Hepatocyte (in vitro differentiated cells): ENCODE measurements around the gene SDHA. TPM values are rescaled to one million over a fixed set of nuclear protein-coding genes. Genes with fewer than 3 reads are reported as not detected.

ENCODE experiments used
- DNase-seq: peaks from one replicate; pipeline ENCODE4 v3.0.0-alpha.2; 2016; ENCODE audit warnings: low spot score
- H2AFZ ChIP-seq: fragments of 200-600 bp; sonication (generic); 2 replicates; pipeline ENCODE4 v1.6.0; 2016; ENCODE audit warnings: antibody characterized with exemption, mild to moderate bottlenecking
- H3K27ac ChIP-seq: fragments of 200-600 bp; sonication (generic); 2 replicates; pipeline ENCODE4 v1.5.1; 2016; ENCODE audit warnings: mild to moderate bottlenecking
- H3K27me3 ChIP-seq: fragments of 200-600 bp; sonication (generic); 2 replicates; pipeline ENCODE4 v1.6.1; 2016
- H3K36me3 ChIP-seq: fragments of 200-600 bp; sonication (generic); replicated peaks from 2 replicates; pipeline ENCODE4 v1.5.1; 2016; ENCODE audit warnings: low read depth; ENCODE audit not compliant: insufficient read depth
- H3K4me1 ChIP-seq: fragments of 200-600 bp; sonication (generic); 2 replicates; pipeline ENCODE4 v1.5.1; 2016; ENCODE audit warnings: mild to moderate bottlenecking, moderate library complexity; ENCODE audit not compliant: insufficient read depth
- H3K4me2 ChIP-seq: fragments of 200-600 bp; sonication (generic); 2 replicates; pipeline ENCODE4 v1.6.0; 2016
- H3K4me3 ChIP-seq: fragments of 200-600 bp; sonication (generic); 2 replicates; pipeline ENCODE4 v1.5.1; 2016; ENCODE audit warnings: mild to moderate bottlenecking
- H3K79me2 ChIP-seq: fragments of 200-600 bp; sonication (generic); 2 replicates; pipeline ENCODE4 v1.6.0; 2017; ENCODE audit warnings: mild to moderate bottlenecking
- H3K9me2 ChIP-seq: fragments of 200-600 bp; sonication (generic); replicated peaks from 2 replicates; pipeline ENCODE4 v1.6.0; 2017; ENCODE audit warnings: mild to moderate bottlenecking; ENCODE audit not compliant: insufficient read depth
- H3K9me3 ChIP-seq: fragments of 200-600 bp; sonication (generic); 2 replicates; pipeline ENCODE4 v1.5.1; 2016; ENCODE audit warnings: low read depth, mild to moderate bottlenecking
- H4K20me1 ChIP-seq: fragments of 200-600 bp; sonication (generic); 2 replicates; pipeline ENCODE4 v1.6.0; 2016; ENCODE audit warnings: mild to moderate bottlenecking; ENCODE audit not compliant: insufficient read depth, poor library complexity, severe bottlenecking
- EZH2 ChIP-seq: fragments of 200-600 bp; sonication (generic); IDR thresholded peaks from 2 replicates; pipeline ENCODE4 v1.6.1; 2016; ENCODE audit warnings: antibody characterized with exemption, mild to moderate bottlenecking, borderline replicate concordance
- EZH2phosphoT487 ChIP-seq: fragments of 200-600 bp; sonication (generic); IDR thresholded peaks from one replicate; pipeline ENCODE4 v1.6.1; 2018; ENCODE audit warnings: antibody characterized with exemption, mild to moderate bottlenecking, low read depth, moderate library complexity; ENCODE audit not compliant: unreplicated experiment, severe bottlenecking
- WGBS: methylation state at CpG from one replicate; pipeline ENCODE4 v1.1.6; 2016; ENCODE audit warnings: low lambda C conversion rate; ENCODE audit errors: missing lambda C conversion rate; 5-methylcytosine and 5-hydroxymethylcytosine counted together
- polyA plus RNA-seq: library from polyadenylated mRNA; unstranded; fragments of >200 nt; fragmentation: Nextera tagmentation; extraction: Ambion mirVana; gene quantifications from 2 replicates; pipeline ENCODE4 v1.2.1, GENCODE V29; 2016
- total RNA-seq: library from RNA; depleted of rRNA; stranded (reverse); fragments of >200 nt; gene quantifications from 2 replicates; pipeline ENCODE4 v1.2.3, GENCODE V29; 2014
- TF ChIP-seq, protein P1 (sequence below): fragments of 200-600 bp; sonication (generic); IDR thresholded peaks from 2 replicates; pipeline ENCODE4 v1.5.1; 2016; ENCODE audit warnings: antibody characterized with exemption, mild to moderate bottlenecking; ENCODE audit not compliant: poor library complexity

SDHA gene
- total and polyA plus RNA-seq, 2 experiments from 2014 or later = 102 to 159 TPM

DNA sequence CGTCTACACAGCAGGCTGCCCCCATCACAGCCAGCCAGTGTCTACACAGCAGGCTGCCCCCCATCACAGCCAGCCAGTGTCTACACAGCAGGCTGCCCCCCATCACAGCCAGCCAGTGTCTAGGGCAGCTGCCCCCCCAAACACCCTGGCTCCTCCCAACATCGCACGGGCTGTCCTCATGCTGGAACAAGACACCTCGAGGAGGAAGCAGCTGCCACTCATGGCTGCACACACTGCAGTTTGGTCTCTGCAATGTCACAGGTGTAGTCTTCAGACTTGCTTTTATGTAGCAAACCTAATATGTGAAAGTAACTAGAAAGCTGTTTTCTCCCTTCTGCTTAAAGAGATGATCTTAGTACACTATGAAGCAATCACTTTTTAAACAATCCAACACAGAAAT lies 17.1 kb upstream of the SDHA start:
- WGBS = 81% methylated on average over 3 of the region's 4 CpGs
- TF ChIP-seq EZH2phosphoT487 (no peak), EZH2 (no peak)
- TF ChIP-seq, protein P1, sequence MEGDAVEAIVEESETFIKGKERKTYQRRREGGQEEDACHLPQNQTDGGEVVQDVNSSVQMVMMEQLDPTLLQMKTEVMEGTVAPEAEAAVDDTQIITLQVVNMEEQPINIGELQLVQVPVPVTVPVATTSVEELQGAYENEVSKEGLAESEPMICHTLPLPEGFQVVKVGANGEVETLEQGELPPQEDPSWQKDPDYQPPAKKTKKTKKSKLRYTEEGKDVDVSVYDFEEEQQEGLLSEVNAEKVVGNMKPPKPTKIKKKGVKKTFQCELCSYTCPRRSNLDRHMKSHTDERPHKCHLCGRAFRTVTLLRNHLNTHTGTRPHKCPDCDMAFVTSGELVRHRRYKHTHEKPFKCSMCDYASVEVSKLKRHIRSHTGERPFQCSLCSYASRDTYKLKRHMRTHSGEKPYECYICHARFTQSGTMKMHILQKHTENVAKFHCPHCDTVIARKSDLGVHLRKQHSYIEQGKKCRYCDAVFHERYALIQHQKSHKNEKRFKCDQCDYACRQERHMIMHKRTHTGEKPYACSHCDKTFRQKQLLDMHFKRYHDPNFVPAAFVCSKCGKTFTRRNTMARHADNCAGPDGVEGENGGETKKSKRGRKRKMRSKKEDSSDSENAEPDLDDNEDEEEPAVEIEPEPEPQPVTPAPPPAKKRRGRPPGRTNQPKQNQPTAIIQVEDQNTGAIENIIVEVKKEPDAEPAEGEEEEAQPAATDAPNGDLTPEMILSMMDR = no peak

DNA sequence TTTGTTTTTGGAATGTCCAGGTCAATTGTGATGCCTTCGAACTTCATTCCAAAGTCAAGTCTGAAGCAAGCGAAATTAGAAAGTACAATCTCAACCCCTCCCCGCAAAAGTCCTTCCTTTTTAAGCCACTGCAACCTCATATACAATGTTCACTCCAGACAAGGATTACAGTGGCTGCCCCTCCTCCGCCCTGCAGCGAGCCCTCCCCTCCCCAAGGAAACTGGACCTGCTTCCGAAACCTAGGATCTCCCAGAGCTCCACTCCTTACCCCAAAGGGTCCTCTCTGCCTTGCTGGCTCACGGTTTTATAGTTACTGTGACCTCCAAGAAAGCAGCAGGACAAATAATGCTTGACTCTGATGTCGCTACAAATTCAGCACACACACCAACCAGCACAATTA lies 16.4 kb upstream of the SDHA start:
- Histone ChIP-seq H3K9me3 (no peaks in the 10 kb centered on the region), H3K4me2 (no peak overlapping the region), H3K9me2 (no peaks in the 10 kb centered on the region), H2AFZ (no peak overlapping the region), H3K4me1 (no peaks in the 10 kb centered on the region), H3K27ac (no peak overlapping the region), H4K20me1 (peaks cover 2% of the 10 kb centered on the region), H3K36me3 (no peaks in the 10 kb centered on the region), H3K27me3 (no peaks in the 10 kb centered on the region), H3K79me2 (peaks cover 15% of the 10 kb centered on the region), H3K4me3 (no peak overlapping the region)
- DNase-seq = no peak
- 89% methylated on average over 8 of the region's 8 CpGs for WGBS
- no peak for TF ChIP-seq EZH2phosphoT487
- no peak for TF ChIP-seq EZH2
- TF ChIP-seq, protein P1 = no peak

More for the DNA sequence above, 17.1 kb upstream of the SDHA start:
- Histone ChIP-seq H4K20me1 (no peaks in the 10 kb centered on the region), H3K36me3 (no peaks in the 10 kb centered on the region), H2AFZ (no peak overlapping the region), H3K4me1 (no peaks in the 10 kb centered on the region), H3K27me3 (no peaks in the 10 kb centered on the region), H3K4me2 (no peak overlapping the region), H3K79me2 (peaks cover 12% of the 10 kb centered on the region), H3K9me2 (no peaks in the 10 kb centered on the region), H3K27ac (no peak overlapping the region), H3K4me3 (no peak overlapping the region), H3K9me3 (no peaks in the 10 kb centered on the region)
- DNase-seq = no peak

DNA sequence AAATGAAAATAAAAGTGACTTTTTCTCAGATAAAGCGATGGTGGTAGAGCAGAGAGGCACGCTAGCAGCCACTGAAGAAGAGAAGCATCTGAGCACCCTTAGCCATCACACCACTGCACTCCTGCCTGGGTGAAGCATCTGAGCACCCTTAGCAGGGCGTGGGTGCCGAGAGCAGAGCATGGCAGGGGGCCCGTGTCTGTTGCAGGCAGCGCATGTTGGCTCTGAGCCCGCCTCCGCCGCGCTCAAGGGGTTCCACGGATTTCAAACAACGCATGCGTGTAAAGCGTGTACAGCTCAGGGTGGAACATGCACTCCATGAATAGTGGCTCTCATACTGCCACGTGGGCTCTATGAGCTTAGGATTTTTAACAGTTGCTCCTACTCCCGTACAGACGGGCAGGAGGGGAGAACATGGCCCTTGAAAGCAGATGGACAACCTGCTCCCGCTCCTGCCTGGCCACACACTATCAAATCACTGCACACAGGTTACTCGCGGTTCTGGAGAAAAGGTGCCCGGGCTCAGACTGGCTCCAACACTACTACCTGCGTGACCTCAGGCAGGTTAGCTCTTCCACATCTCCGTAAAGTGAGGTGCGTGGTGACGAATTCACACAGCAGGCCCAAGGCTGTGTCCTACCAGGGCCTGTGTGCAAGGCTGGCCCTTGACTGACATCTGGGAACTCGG lies 14.7 kb upstream of the SDHA start:
- Histone ChIP-seq H3K79me2 (peaks cover 31% of the 10 kb centered on the region), H3K4me2 (no peak overlapping the region), H3K4me3 (no peak overlapping the region), H3K27ac (no peak overlapping the region), H2AFZ (no peak overlapping the region), H3K36me3 (no peaks in the 10 kb centered on the region), H3K9me2 (no peaks in the 10 kb centered on the region), H3K27me3 (no peaks in the 10 kb centered on the region), H3K4me1 (no peaks in the 10 kb centered on the region), H3K9me3 (no peaks in the 10 kb centered on the region), H4K20me1 (peaks cover 17% of the 10 kb centered on the region)
- WGBS = 99% methylated on average over 26 of the region's 26 CpGs
- no peak for DNase-seq
- TF ChIP-seq, protein P1 = no peak
- TF ChIP-seq EZH2 = no peak
- no peak for TF ChIP-seq EZH2phosphoT487
